Endothelial cell of umbilical vein (primary cell): Measurements from ENCODE around the gene EIF4B. TPM values are rescaled to one million over a fixed set of nuclear protein-coding genes. Genes with fewer than 3 reads are reported as not detected.

ENCODE experiments used
- BruUV-seq: library from RNA; stranded (reverse); fragments of 400-500 nt; replicated peaks from 2 replicates; lab custom pipeline; 2021; lab: Mats Ljungman, UMichigan
- CTCF ChIA-PET: fragments of 300-600, 350-600 bp; sonication (Branson Sonifier 250); formaldehyde crosslinking; loops from one replicate; lab custom pipeline; 2021; ENCODE audit warnings: antibody characterized with exemption, inconsistent platforms; lab: Charles Lee
- POLR2A ChIA-PET: fragments of 300-600, 350-600 bp; sonication (Branson Sonifier 250); formaldehyde crosslinking; loops from one replicate; lab custom pipeline; 2021; ENCODE audit warnings: antibody characterized with exemption, inconsistent platforms; lab: Charles Lee
- DNase-seq: peaks from one replicate; pipeline ENCODE4 v3.0.0-alpha.2; 2011; ENCODE audit warnings: low read depth, low spot score
- FAIRE-seq: peaks from 2 replicates; lab custom pipeline; 2011; peaks lifted over from hg19 to GRCh38; lab: Jason Lieb, UNC
- H2AFZ ChIP-seq: 2 replicates; pipeline ENCODE4 v1.6.0; 2012; ENCODE audit warnings: low read depth, low read length, control low read depth, inconsistent platforms
- H3K27ac ChIP-seq: 2 replicates; pipeline ENCODE4 v1.5.1; 2011; ENCODE audit warnings: low read depth, mild to moderate bottlenecking, control low read depth, low read length, moderate library complexity; ENCODE audit not compliant: insufficient read depth
- H3K27me3 ChIP-seq, 2 experiments: 2 replicates each; pipeline versions ENCODE4 v1.6.0 to v1.6.1; 2011; ENCODE audit warnings: low read length in 2 of 2, mixed read lengths in 1 of 2; ENCODE audit not compliant: control insufficient read depth in 2 of 2, insufficient read depth in 2 of 2
- H3K36me3 ChIP-seq, 2 experiments: 2 replicates in 1 of 2; 3 replicates in 1 of 2; pipeline ENCODE4 v1.5.1; 2011; ENCODE audit warnings: low read length in 2 of 2, mild to moderate bottlenecking in 1 of 2, moderate library complexity in 1 of 2; ENCODE audit not compliant: control insufficient read depth in 2 of 2, insufficient read depth in 2 of 2; ENCODE audit errors: extremely low read depth in 1 of 2
- H3K4me1 ChIP-seq: 3 replicates; pipeline ENCODE4 v1.5.1; 2011; ENCODE audit warnings: mild to moderate bottlenecking, low read length; ENCODE audit not compliant: control insufficient read depth, insufficient read depth; ENCODE audit errors: extremely low read depth
- H3K4me2 ChIP-seq: 2 replicates; pipeline ENCODE4 v1.6.1; 2011; ENCODE audit warnings: low read length, control low read depth, mixed read lengths; ENCODE audit not compliant: insufficient read depth
- H3K4me3 ChIP-seq, 3 experiments: fragments of 200-600 bp in 1 of 3; sonication (generic), shearing (Covaris generic) in 1 of 3; replicated peaks in 1 of 3; 2 replicates each; pipeline ENCODE4 v1.5.1; 2011 to 2016; ENCODE audit warnings: control low read depth in 3 of 3, low read length in 3 of 3, mild to moderate bottlenecking in 2 of 3, inconsistent platforms in 1 of 3, low read depth in 1 of 3, moderate library complexity in 1 of 3; ENCODE audit not compliant: insufficient read depth in 1 of 3
- H3K79me2 ChIP-seq: 2 replicates; pipeline ENCODE4 v1.6.0; 2012; ENCODE audit warnings: low read length, inconsistent platforms; ENCODE audit not compliant: control insufficient read depth, insufficient read depth
- H3K9ac ChIP-seq: replicated peaks from 2 replicates; pipeline ENCODE3; 2011; ENCODE audit warnings: low read length, control low read depth; ENCODE audit not compliant: insufficient read depth; ENCODE audit errors: extremely low read depth
- H3K9me1 ChIP-seq: replicated peaks from 3 replicates; pipeline ENCODE4 v1.6.0; 2011; ENCODE audit warnings: mild to moderate bottlenecking, low read length; ENCODE audit not compliant: control insufficient read depth, insufficient read depth; ENCODE audit errors: extremely low read depth
- H3K9me3 ChIP-seq: replicated peaks from 2 replicates; pipeline ENCODE4 v1.5.1; 2012; ENCODE audit warnings: low read length, inconsistent platforms; ENCODE audit not compliant: control insufficient read depth, insufficient read depth
- H4K20me1 ChIP-seq: replicated peaks from 2 replicates; pipeline ENCODE3; 2011; ENCODE audit warnings: mild to moderate bottlenecking, low read length; ENCODE audit not compliant: control insufficient read depth, insufficient read depth; ENCODE audit errors: extremely low read depth
- CTCF ChIP-seq, 2 donors: IDR thresholded peaks; 1 replicate in 1 of 2; 2 replicates in 1 of 2; pipeline ENCODE4 v1.5.1; 2011; ENCODE audit warnings: low read length in 2 of 2, mild to moderate bottlenecking in 2 of 2, moderate library complexity in 2 of 2, control low read depth in 1 of 2, inconsistent platforms in 1 of 2, low read depth in 1 of 2; ENCODE audit not compliant: insufficient read depth in 1 of 2; ENCODE audit errors: extremely low read depth in 1 of 2
- EZH2 ChIP-seq: IDR thresholded peaks from 2 replicates; pipeline ENCODE4 v1.6.1; 2012; ENCODE audit warnings: borderline replicate concordance, low read depth, mild to moderate bottlenecking, moderate library complexity, low read length, inconsistent platforms; ENCODE audit not compliant: severe bottlenecking
- FOS ChIP-seq: IDR thresholded peaks from 2 replicates; pipeline ENCODE4 v1.6.1; 2011; ENCODE audit warnings: mild to moderate bottlenecking, low read length, moderate library complexity, borderline replicate concordance; ENCODE audit not compliant: insufficient read depth
- GATA2 ChIP-seq: IDR thresholded peaks from 2 replicates; pipeline ENCODE4 v1.7.0; 2011; ENCODE audit warnings: low read depth, mild to moderate bottlenecking, moderate library complexity, mixed read lengths, low read length; ENCODE audit not compliant: insufficient read length, insufficient read depth
- JUN ChIP-seq: IDR thresholded peaks from 2 replicates; pipeline ENCODE4 v1.6.1; 2011; ENCODE audit warnings: borderline replicate concordance, low read depth; ENCODE audit not compliant: insufficient read length, insufficient read depth
- MAX ChIP-seq: IDR thresholded peaks from 2 replicates; pipeline ENCODE4 v1.6.1; 2011; ENCODE audit not compliant: insufficient read depth, insufficient read length
- MYC ChIP-seq: IDR thresholded peaks from one replicate; pipeline ENCODE4 v1.6.1; 2011; ENCODE audit warnings: mild to moderate bottlenecking, low read depth, low read length
- POLR2A ChIP-seq: IDR thresholded peaks from 2 replicates; pipeline ENCODE4 v1.6.1; 2012; ENCODE audit warnings: low read depth, mild to moderate bottlenecking, control low read depth, low read length
- POLR2AphosphoS5 ChIP-seq: IDR thresholded peaks from 2 replicates; pipeline ENCODE4 v1.6.1; 2012; ENCODE audit warnings: low read depth, mild to moderate bottlenecking, control low read depth, low read length, moderate library complexity; ENCODE audit not compliant: insufficient read depth
- dilution Hi-C: fragments of 300-500 bp; cut with MboI; formaldehyde crosslinking; loops from one replicate; pipeline ENCODE4 v1.15.0; 2019; ENCODE audit warnings: low sequenced_read_pairs; ENCODE audit not compliant: extremely low pct_ligation_motif_present
- intact Hi-C: fragments of 100-400 bp; cut with micrococcal nuclease; formaldehyde crosslinking; loops from one replicate; pipeline ENCODE4 v1.10.0; 2022
- polyA plus RNA-seq, 4 experiments: library from polyadenylated mRNA; depleted of rRNA in 3 of 4; stranded (reverse) in 3 of 4; unstranded in 1 of 4; fragments of >200 nt; gene quantifications; 2 replicates each; pipeline versions ENCODE4 v1.2.1 to v1.2.3, GENCODE V29; 2011 to 2012; ENCODE audit warnings: missing spikeins in 1 of 4
- total RNA-seq: library from RNA; stranded (reverse); gene quantifications from 2 replicates; pipeline ENCODE4 v1.2.3, GENCODE V29; 2021

The EIF4B gene
- total and polyA plus RNA-seq, 2 donors (not counting 3 experiments of a cell fraction or from before 2014, with no cell fraction given) = 233 to 382 TPM

GRCh38 chr12:52992699-52993557, 13.3 kb upstream of the EIF4B start:
- no peaks in the 10 kb centered on the region for H4K20me1 ChIP-seq
- no peak overlapping the region for H2AFZ ChIP-seq
- no peaks in the 10 kb centered on the region for H3K79me2 ChIP-seq
- H3K27me3 ChIP-seq = peaks cover 0 to 2% of the 10 kb centered on the region in 2 experiments
- ChIA-PET CTCF (interaction anchor here (0.8 to 2.7 kb wide), 3 partner anchors 12 to 836 kb away, joined by 3 to 13 read pairs (median 3); no protein-coding TSS in a partner anchor), POLR2A (interaction anchor here (0.6 kb wide), 2 partner anchors 13 to 285 kb away, joined by 3 to 6 read pairs; no protein-coding TSS in a partner anchor)
- H3K9ac ChIP-seq = no peak overlapping the region
- H3K4me3 ChIP-seq = no peak overlapping the region
- H3K4me2 ChIP-seq = no peak overlapping the region
- DNase-seq (no peak), FAIRE-seq (no peak)
- no peak overlapping the region for H3K27ac ChIP-seq
- no TSS peak for BruUV-seq
- TF ChIP-seq JUN (no peak), EZH2 (no peak), GATA2 (no peak), MYC (no peak), POLR2A (no peak), FOS (no peak), CTCF (IDR thresholded peaks at IDR 0.05; ENCODE audit: extremely low read depth in 1 of 2, insufficient read depth in 1 of 2, low read depth in 1 of 2, low read length in 2 of 2) (no peak), POLR2AphosphoS5 (no peak), MAX (no peak)
- no peaks in the 10 kb centered on the region for H3K36me3 ChIP-seq
- no peaks in the 10 kb centered on the region for H3K4me1 ChIP-seq
- no peaks in the 10 kb centered on the region for H3K9me1 ChIP-seq
- H3K9me3 ChIP-seq = no peaks in the 10 kb centered on the region
- intact Hi-C loops (no loop called here), dilution Hi-C loops (loop anchor here (25.0 kb wide), 1 partner anchor 106 kb away; no protein-coding TSS in a partner anchor)
